Cardiac muscle cell (in vitro differentiated cells and primary cell): ENCODE results near the gene LDB2. TPM values are rescaled to one million over a fixed set of nuclear protein-coding genes. Genes with fewer than 3 reads are reported as not detected.

Experiments
- DNase-seq, 2 donors: peaks; one replicate each; pipeline versions ENCODE4 v3.0.0 to v3.0.0-alpha.2; 2010 to 2017; ENCODE audit warnings: low read depth in 1 of 2, low spot score in 1 of 2
- H3K27ac ChIP-seq: fragments of 200-600 bp; sonication (generic); 2 replicates; pipeline ENCODE4 v1.5.1; 2016
- H3K27me3 ChIP-seq: fragments of 200-600 bp; sonication (generic); 2 replicates; pipeline ENCODE4 v1.6.0; 2016; ENCODE audit warnings: control low read depth
- H3K36me3 ChIP-seq: fragments of 200-600 bp; sonication (generic); 2 replicates; pipeline ENCODE4 v1.5.1; 2016; ENCODE audit warnings: control low read depth
- H3K4me1 ChIP-seq: fragments of 200-600 bp; sonication (generic); 2 replicates; pipeline ENCODE4 v1.8.1; 2017; ENCODE audit warnings: low read depth, mild to moderate bottlenecking, mixed run types
- H3K4me3 ChIP-seq: fragments of 200-600 bp; sonication (generic); 2 replicates; pipeline ENCODE4 v1.5.1; 2016; ENCODE audit warnings: mild to moderate bottlenecking
- H3K9me3 ChIP-seq: fragments of 200-600 bp; sonication (generic); 2 replicates; pipeline ENCODE4 v1.5.1; 2017; ENCODE audit warnings: low read depth, mild to moderate bottlenecking, control low read depth
- polyA plus RNA-seq: library from polyadenylated mRNA; unstranded; fragments of >200 nt; fragmentation: Nextera tagmentation; extraction: Ambion mirVana; gene quantifications from 2 replicates; pipeline ENCODE4 v1.2.1, GENCODE V29; 2016
- total RNA-seq: library from RNA; depleted of rRNA; stranded (reverse); fragments of >200 nt; gene quantifications from 2 replicates; pipeline ENCODE4 v1.2.3, GENCODE V29; 2016
- TF ChIP-seq, protein P1 (sequence below): IDR thresholded peaks from 2 replicates; pipeline ENCODE4 v1.5.1; 2012; ENCODE audit warnings: low read depth, mild to moderate bottlenecking, low read length

The LDB2 gene
- total and polyA plus RNA-seq, 2 experiments from 2014 or later: 10.4 to 12.4 TPM

DNA sequence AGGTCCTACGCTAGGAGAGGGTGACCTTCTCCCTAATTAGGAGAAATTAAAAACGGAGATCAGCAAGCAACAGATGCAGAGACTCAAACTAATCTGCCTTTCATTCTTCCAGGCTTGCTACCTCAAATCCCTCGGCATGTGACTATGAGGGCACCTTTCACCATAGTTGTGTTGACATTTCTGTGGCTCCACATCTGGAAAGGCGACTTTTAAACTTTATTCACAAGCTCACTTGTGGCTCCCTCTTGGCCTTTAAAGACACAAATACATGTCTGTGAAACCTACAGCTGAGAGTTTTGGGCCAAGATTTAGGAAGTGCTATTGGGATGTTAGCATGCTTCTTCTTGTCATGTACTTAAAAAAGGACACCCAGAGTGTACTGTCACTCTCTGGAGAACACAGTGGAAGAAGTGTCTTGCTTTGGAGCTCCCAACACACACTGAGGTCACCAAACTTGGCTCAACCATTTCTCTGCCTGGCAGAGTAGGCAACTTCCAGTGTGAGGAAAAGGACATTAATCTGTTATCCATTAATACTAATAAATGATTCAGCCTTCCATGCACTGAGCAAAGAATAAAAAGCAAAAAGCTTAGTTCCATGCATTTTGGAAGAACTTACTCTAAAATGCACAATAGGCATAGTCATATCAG, 60.1 kb downstream of the LDB2 start:
- Histone ChIP-seq H3K36me3 (no peaks in the 10 kb centered on the region), H3K4me3 (no peak overlapping the region), H3K4me1 (no peaks in the 10 kb centered on the region), H3K27ac (no peak overlapping the region), H3K9me3 (no peaks in the 10 kb centered on the region), H3K27me3 (no peaks in the 10 kb centered on the region)
- no peak for DNase-seq
- TF ChIP-seq, protein P1, sequence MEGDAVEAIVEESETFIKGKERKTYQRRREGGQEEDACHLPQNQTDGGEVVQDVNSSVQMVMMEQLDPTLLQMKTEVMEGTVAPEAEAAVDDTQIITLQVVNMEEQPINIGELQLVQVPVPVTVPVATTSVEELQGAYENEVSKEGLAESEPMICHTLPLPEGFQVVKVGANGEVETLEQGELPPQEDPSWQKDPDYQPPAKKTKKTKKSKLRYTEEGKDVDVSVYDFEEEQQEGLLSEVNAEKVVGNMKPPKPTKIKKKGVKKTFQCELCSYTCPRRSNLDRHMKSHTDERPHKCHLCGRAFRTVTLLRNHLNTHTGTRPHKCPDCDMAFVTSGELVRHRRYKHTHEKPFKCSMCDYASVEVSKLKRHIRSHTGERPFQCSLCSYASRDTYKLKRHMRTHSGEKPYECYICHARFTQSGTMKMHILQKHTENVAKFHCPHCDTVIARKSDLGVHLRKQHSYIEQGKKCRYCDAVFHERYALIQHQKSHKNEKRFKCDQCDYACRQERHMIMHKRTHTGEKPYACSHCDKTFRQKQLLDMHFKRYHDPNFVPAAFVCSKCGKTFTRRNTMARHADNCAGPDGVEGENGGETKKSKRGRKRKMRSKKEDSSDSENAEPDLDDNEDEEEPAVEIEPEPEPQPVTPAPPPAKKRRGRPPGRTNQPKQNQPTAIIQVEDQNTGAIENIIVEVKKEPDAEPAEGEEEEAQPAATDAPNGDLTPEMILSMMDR: no peak

DNA sequence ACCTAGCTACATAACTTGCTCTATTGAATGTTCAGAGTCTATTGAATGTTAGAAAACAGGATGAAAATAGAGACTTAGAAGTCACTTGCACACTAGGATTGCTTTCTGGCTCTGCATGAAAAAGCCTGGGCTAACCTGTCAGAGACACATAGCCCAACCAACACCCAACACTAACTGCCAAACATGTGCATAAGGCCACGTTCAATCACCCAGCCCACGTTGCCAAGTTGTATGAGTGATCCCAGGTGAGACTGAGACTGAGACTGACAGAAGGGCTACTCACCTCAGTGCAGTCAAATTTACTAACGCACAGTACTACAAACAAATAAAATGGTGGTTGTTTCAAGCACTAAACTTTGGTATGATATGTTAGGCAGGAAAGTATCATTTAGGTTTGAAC, 61.0 kb downstream of the LDB2 start:
- Histone ChIP-seq H3K4me1 (no peaks in the 10 kb centered on the region), H3K4me3 (no peak overlapping the region), H3K27ac (no peak overlapping the region), H3K27me3 (no peaks in the 10 kb centered on the region), H3K9me3 (no peaks in the 10 kb centered on the region), H3K36me3 (no peaks in the 10 kb centered on the region)
- no peak for DNase-seq
- TF ChIP-seq, protein P1: no peak

DNA sequence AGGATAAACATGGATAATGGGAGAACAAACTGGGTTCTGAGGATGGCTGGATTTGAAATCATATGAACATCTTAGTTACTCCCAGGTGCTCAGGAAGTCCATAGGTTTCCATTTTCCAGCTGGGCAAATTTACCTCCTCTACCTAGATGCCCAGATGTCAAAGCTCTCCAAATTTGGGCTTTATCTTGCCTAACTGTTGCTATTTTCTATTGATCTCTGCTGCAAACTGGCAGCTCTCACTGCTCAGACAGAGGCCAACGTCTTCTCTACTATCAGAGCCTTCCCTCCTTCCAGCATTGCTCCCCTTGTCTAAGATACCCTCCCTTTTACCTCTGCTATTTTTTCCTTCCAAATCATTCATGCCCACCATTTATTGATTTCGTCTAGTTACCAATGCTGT, 62.1 kb downstream of the LDB2 start:
- peaks cover 3% of the 10 kb centered on the region for H3K4me1 ChIP-seq
- H3K36me3 ChIP-seq: no peaks in the 10 kb centered on the region
- no peak overlapping the region for H3K27ac ChIP-seq
- H3K27me3 ChIP-seq: no peaks in the 10 kb centered on the region
- DNase-seq: no peak
- H3K9me3 ChIP-seq: no peaks in the 10 kb centered on the region
- TF ChIP-seq, protein P1: no peak
- H3K4me3 ChIP-seq: no peak overlapping the region

DNA sequence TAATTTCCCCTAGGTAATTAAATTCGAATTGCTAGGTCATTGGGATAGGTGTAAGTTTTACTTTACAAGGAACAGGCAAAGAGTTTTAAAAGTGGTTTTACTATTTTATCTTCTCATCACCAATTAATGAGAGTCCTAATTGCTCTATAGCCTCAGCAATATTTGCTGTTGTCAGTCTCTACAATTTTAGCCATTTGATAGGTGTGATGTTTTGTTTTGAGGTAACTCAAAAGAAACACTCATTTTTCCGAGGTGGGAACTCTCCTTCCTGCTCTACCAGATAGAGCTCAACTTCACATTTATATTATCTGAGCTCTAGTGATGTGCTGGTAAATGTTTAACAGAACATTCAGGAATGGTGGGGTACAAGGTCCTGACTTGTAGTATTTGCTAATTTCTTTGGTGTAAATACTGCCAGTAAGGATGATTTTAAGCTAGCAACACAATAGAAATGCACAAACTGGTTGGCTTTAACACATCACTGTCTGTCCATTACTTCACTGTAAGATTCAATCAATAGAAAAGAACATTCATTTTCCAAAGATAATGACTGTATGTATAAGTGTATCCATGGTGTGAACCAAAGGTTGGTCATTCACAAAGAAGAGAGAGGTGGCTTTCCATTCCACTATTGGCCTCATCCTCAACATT, 62.7 kb downstream of the LDB2 start:
- H3K9me3 ChIP-seq: no peaks in the 10 kb centered on the region
- no peaks in the 10 kb centered on the region for H3K36me3 ChIP-seq
- TF ChIP-seq, protein P1: no peak
- H3K27me3 ChIP-seq: no peaks in the 10 kb centered on the region
- peaks cover 3% of the 10 kb centered on the region for H3K4me1 ChIP-seq
- H3K27ac ChIP-seq: no peak overlapping the region
- DNase-seq: no peak
- no peak overlapping the region for H3K4me3 ChIP-seq

DNA sequence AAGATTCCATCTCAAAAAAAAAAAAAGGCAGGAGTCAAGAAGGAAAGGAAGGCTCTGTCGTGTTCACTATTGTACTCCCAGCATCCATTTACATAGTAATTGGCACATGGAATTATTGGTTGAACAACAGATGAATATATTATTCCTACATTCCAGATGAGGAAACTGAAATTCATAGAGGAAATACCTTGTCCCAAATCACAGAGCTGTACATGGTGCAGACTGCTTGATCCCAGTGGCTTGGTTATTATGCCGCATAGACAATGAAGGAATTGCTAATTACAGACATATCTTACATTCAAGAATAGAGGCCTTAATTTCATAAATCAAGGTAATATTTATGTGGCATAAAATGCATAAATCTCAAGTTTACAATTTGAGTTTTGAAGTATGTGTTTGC, 63.6 kb downstream of the LDB2 start:
- peaks cover 3% of the 10 kb centered on the region for H3K4me1 ChIP-seq
- TF ChIP-seq, protein P1: no peak
- no peak overlapping the region for H3K27ac ChIP-seq
- DNase-seq: no peak
- no peaks in the 10 kb centered on the region for H3K9me3 ChIP-seq
- H3K36me3 ChIP-seq: no peaks in the 10 kb centered on the region
- no peaks in the 10 kb centered on the region for H3K27me3 ChIP-seq
- no peak overlapping the region for H3K4me3 ChIP-seq
